ENCODE data around the gene SLC9A3.
"Not testable (repeated sequence)": the region's sequence is repeated elsewhere in the genome, so short reads cannot be mapped to it uniquely, and the experiment has no call there.

The SLC9A3 gene

DNA sequence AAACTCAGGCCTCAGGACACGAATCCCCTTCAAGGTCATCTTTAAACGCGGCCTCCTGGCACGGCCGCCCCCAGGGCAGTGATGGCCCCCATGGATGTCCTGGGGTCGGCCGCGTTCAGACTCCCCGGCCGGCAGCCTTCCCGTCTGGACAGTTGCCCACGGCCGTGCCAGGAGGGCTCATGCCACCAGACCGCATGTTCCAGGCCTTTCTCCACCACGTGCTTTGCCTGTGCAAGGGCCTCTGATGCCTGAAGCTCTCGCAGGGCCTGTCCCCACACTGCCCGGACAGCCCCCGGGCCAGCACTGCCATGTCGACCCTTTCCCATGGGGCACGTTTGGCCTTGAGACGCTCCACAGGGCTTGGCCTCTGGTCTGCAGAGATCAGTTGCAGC, 34.6 kb downstream of the SLC9A3 start:
- DNase-seq (ENCODE audit: low read depth in 2 of 2) = no peak

DNA sequence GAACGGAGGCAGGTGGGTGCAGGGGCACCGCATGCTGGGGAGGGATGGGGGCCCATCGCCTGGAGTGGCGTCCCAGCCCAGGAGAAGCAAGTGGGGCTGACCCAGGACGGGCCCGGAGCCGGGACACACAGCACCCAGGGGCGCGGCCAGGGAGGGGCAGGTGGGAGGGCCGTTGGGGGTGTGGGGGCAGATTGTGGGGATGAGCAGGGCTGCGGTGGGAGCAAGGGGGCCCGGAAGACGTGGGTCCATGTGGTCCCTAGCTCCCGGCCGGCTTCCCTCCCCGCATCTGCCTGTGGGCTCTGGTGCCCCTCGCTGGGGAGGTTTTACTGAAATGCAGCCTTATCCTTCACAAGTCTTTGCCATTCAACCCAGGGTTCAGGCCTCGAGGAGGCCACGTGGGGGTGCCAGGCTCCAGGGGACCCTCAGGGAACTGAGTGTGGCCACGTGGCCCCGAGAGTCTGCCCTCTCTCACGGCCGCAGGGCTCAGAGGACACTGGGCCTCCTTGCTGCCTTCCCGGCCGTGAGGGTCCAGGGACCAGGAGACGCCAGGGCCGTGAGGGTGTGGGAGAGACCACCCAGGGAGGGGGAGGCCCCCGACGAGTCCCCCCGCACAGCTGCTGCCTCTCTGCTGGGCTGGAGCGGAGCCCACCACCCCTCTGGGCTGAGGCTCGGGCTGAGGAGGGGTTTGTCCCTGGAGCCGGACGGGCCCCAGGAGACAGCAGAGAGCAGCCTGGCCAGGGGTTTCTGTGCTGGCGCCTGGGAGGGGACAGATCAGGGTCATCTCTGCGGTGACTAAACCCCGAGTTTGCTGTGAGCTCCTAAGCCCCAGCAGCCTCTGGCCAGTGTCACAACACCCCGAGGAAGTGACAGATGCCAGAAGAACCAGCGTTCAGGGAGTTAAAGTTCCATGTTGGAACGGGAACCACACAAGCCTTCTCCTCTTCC, 35.2 kb downstream of the SLC9A3 start:
- no peak for DNase-seq (ENCODE audit: low read depth in 2 of 2)

DNA sequence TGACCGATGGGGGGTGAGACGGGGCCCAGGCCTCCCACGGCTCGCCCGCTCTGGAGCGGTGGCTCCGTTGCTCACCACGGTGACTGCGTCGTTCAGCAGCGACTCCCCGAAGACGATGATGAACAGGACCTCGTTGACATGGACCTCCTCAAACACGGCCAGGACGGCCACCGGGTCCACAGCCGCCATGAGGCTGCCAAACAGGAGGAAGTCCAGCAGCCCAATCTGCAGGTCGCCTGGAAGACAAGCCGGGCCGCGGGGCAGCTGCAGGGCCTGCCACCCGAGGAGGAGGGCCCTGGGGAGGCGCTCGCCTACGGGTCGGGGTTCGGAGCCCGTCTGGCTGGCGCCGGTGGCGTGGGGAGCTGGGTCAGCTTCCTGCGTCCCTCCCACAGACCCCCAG, 36.0 kb downstream of the SLC9A3 start:
- DNase-seq (ENCODE audit: low read depth in 2 of 2) = no peak

DNA sequence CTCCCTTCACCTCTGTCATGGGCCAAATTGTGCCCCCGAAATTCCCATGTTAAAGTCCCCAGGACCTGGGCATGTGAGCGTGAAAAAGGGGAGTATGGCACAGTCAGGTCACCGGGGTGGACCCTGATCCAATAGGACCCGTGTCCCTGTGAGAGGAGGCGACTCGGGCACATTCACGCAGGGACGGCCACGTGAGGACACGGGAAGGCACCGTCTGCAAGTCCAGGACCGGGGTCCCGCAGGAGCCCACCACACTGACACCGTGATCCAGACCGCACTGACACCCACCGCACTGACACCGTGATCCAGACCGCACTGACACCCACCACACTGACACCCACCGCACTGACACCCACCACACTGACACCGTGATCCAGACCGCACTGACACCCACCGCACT, 37.7 kb downstream of the SLC9A3 start:
- DNase-seq (ENCODE audit: low read depth in 2 of 2) = not testable (repeated sequence)

DNA sequence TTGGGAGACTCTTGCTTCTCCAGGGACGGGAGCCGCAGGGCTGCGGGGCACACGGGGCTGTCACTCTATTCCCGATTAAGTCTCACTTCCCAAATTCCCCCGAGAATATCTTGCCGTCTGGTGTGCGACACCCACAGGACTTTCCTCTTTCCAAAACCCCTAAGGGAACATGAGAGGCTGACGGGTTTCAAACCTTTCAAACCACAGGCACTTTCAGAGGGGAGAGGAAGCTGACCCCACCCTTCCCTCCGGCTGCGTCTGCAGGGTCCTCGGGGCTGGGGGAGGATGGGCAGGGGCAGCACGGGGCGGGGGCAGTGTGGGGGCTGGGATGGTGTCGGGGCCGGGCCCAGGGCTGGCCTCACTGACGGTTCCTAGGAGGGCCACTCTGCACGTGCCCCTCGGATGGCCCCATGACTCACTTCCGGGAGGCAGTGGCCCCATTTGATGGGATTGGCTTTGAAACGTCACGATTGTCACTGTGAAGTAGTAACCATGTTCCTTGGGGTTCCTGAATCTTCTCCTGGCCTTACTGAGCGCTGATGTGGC, 38.2 kb downstream of the SLC9A3 start:
- DNase-seq (ENCODE audit: low read depth in 2 of 2) = no peak

DNA sequence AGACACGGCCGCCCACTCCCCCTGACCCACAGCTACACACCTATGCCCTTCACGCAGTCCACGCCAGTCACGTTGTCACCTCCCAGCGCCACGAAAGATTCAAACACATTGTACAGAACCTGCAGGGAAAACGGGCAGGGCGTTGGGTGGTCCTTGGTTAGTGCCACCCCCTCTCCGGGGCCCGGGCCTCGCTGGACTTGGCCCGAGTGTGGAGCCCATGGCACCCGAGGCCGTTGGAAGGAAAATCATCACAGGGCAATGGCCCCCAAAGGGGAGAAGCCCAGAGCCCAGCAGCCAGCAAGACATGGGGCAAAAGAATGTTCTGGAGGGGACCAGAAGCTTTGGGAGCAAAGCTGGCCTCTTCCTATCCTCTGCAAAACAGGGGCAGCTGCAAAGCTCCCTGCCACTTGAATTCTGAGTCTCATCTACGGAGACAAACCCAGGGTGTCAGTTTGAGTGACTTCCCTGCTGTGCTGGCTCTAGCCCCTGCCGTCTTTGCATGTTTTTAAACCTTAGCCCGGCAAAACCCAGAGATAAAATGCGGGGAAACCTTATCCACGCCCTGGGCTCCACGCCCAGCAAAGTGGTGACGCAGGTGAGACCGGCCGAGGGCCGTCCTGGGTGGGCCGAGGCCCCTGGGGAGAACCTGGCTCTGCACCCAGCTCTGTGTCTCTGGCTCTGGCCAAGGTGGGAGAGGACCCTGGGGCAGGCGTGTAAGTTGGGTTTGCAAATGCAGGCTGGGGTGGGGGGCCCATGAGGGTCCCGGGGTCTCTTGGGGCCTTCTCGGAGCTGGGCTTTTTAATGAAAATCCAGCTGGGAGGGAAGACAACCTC, 38.9 kb downstream of the SLC9A3 start:
- no peak for DNase-seq (ENCODE audit: low read depth in 2 of 2)

DNA sequence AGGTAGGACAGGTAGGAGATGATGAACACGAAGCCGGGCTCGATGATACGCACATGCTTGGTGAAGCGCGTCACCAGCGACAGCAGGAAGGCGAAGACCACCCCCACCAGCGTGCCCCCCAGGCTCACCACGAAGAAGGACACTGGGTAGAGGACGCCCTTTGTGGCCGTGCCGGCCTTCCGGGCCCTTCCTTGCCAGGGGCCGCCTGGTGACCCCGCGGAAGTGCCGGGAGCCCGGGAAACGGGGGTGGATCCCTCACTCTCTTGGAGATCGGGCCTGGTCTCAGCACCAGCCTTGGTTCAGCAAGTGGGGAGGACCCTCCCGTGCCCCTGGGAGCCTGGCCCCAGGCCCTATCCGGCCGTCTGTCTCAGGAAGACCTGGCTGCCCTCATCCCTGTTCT, 39.7 kb downstream of the SLC9A3 start:
- DNase-seq (ENCODE audit: low read depth in 2 of 2) = no peak

DNA sequence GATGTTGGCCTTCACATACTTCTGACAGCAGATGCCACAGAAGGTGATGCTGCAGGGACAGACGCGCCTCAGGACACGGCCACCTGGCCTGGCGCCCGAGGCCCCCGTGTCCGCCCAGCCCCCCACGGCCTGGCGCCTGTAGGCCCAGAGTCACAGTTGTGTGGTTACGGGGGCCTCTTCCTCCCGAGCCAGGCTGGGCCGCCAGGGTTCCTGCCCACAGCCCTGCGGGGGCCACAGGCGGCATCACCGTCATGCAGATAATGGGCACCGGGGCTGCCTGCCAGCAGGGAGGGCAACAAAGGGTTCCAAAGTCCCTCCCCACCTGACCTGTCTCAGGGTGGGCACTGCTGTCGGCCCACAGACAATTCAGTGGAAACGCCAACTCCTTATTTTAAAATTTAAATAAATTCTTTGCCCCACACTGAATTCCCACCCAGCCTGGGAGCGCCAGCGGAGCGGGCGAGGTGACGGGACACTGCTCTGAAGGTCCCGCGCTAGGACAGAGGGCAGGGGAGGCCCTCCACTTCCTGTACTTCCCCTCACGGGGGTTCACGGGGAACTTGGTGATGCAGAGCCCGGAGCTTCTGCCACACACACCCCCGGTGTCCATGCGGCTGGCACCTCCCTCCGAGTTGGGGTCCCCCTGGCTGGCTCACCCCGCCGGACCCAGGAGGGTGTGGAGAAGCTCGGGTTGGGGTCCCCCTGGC, 40.7 kb downstream of the SLC9A3 start:
- no peak for DNase-seq (ENCODE audit: low read depth in 2 of 2)

DNA sequence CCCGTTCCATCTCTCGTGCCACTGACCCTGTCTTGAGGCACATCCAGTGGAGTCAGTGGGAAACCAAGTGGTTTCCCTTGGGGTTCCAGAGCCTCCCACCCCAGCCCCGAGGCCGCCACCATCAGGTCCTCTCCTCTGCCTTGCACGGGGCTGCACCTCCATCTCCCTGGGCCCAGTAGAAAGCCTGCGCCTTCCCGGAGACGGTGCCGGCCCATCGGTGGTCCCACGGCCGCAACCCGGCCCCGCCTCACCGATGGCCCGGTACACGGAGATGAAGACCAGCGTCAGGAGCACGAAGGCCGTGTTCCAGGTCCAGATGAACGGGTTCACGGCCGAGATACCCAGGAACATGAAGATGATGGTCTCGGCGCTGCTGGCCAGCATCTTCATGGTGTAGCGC, 41.2 kb downstream of the SLC9A3 start:
- DNase-seq (ENCODE audit: low read depth in 2 of 2) = no peak

DNA sequence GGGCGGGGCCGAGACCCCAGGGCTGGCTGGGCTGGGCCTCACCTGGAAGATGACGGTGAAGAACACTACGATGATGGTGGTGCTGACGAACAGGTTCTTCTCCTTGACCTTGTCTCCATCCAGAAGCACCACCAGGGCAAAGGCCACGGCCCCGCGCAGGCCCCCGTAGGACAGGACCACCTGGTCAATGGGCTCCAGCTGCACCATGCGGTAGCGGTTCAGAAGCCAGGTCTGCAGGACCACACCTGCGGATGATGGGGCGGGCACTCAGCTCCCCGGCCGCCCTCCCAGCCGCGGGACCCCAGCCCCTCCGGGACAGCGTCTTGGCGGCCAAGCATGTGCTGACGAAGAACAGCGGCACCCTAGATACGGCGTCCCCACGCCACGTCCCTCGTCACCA, 41.7 kb downstream of the SLC9A3 start:
- no peak for DNase-seq (ENCODE audit: low read depth in 2 of 2)

DNA sequence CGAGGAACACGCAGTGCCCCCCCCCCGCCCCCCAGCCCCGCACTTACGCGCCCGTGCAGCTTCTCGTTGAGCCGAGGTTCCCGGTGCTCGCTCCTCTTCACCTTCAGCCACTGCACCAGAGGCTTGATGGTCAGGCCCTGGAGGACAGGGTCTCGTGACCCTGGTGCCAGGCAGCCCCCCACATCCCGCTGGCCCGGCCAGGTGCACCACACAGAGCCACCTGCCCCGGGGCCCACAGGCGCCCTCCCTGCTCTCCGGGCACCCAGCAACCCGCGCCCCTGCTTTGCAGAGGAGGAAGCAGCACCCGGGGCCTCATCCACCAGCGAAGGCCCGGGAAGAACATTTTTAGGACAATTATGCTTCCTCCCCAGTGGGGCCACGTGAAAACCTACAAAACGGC, 42.2 kb downstream of the SLC9A3 start:
- DNase-seq (ENCODE audit: low read depth in 2 of 2) = no peak

DNA sequence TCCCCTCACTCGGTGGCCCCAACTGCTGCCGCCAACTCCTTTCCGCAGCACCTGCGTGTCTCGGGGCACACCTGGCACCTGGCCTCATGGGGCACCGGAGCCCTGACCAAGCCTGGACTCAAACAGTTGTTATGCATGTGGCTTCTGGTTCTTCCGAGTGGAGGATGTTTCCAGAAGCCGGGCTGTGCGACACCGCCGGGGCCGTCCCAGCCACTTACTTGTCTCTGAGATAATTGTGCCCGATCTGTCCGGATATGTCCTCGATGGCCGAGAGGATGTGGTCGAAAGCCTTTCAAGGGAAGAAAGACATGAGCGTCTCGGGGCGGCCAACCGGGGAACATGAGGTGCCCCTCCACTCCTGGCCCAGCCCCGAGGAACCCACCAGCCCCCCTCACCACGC, 42.9 kb downstream of the SLC9A3 start:
- no peak for DNase-seq (ENCODE audit: low read depth in 2 of 2)

DNA sequence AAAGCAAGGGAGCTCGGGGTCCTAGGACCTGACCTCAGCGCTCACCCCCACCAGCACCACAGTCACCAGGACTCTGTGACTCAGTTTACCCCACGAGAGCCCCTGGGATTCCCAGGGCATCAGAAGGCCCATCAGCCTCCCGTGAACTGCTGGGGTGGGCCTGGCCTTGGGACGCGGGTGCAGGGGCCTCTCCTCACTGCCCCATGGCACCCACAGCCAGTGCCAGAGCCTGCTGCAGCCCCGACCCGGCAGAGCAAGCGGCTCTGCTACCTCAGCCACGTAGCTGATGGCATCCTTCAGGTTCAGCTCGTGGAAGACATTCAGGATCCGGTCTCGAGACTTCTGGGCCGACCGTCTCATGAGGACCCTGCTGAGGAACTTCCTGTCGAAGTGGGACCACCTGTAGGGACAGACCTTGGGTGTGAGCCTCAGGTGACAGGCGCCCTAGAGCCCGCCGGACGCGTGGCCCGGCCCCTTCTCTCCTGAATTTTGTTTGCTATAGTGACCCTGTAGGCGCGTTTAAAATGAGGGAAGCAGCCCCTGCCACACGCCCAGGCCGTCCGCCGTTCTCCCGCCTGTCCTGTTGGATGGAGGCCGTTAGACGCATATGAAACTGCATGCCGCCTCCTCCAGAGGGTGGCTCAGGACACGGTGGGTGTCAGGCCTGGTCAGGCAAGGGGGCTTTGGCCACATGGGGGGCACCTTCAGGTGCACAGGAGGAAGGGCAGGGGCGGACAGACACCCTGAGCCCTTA, 44.5 kb downstream of the SLC9A3 start:
- DNase-seq (ENCODE audit: low read depth in 2 of 2) = no peak

DNA sequence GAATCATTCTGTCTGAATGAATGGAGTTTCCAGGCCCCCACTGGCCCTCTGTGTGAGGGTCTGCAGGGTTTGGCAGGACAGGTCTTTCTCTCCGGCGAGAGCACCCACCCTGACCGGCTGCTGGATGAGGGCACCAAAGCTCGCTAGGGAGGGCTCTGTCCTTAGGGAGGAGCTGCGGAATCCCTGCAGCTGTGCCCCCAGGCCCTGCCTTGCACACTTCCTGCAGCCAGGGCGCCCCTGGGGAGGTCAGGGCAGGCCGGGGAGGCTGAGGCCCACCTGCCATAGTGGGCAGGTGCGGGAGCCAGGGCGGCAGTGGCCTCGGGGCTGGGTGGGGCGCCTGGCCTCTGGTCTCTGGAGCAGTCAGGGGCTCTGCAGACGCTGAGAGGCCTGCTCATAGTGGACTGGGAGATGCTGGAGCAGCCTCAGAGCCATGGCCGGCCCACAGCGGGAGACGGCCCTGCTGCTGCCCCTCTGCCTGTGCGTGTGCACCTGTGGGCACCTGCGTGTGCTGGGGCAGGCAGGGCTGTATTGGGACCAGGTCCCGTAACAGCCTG, 45.2 kb downstream of the SLC9A3 start:
- DNase-seq (ENCODE audit: low read depth in 2 of 2) = no peak

DNA sequence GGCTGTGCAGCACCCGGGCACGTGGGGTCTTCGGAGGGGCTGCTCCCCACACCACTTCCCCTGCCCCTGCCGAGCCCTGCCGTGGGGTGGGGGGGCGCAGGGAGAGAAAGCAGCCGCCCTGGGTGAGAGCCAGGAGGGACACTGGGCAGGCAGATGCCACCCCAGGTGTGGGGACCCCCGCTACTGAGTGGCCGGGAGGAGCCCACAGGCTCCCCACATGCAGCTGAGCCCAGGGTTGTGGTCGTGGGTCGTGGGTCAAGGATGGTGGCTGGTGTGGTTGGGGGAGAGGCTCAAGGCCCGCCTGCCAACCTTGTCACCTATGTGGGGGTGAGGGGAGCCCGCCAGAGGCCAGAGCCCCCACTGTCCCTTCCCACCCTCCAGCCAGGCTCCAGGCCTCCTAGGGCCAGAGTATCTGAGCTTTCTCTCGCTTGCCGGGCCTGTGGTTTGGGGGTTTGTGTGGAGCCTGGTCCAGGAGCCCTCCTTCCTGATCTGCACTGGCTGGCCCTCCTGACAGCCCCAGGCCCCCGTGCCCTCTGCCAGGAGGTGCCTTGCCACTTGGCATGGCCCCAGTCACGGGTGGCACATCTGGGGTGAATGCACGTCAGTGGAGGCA, 45.8 kb downstream of the SLC9A3 start:
- no peak for DNase-seq (ENCODE audit: low read depth in 2 of 2)

DNA sequence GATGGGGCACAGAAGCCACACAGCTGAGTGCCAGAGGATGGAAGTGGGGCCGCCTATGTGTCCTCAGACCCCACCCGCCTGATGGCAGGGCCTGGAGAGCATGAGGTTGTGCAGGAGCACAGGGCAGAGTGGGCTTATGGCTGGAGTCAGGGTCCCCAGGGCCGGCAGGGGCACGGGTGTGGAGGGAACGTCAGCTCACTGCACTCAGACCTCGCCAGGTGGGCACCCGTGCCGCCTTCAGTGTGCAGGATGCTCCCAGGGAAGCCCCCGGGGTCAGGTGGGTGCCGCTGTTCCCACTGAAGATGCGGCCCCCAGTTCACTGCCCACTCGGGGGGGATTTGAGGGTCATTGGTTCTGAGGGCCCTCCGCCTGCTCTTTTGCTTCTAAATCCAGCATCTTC, 46.4 kb downstream of the SLC9A3 start:
- no peak for DNase-seq (ENCODE audit: low read depth in 2 of 2)

DNA sequence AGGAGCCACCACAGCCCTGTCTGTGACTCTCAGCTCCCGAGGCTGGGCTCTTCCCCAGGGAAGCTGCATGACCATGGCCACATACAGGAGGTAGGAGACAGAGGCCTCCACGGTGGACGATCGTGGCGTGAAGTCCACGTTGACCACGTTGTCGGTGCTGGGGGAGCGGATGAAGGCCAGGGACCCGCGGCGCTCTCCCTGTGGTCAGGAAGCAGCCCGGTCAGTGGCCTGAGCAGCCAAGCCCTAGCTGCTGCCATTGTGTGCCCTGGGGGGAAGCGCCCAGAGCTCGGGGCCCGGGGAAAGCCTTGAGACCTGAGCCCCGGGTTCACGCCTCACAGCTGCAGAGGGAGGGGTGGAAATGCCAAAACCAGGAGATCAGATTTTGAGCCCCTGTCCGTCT, 47.0 kb downstream of the SLC9A3 start:
- DNase-seq (ENCODE audit: low read depth in 2 of 2) = no peak

DNA sequence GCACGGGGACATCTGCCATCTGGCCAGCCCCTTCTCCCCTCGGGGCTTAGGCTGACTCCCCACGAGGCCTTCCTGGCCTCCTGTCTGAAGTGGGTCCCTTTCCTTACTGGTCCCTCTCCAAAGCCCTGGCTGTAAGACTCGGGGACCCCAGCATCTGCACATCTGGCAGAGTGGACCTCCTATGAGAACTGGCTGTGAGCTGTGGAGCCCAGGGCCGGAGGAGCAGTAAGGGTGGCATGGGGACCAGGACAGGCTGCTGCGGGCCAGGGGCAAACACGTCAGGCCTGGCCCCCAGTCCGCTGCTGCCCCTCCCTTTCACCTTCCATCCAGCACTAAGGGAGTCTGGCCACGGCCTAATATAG, 47.5 kb downstream of the SLC9A3 start:
- DNase-seq (ENCODE audit: low read depth in 2 of 2) = no peak

DNA sequence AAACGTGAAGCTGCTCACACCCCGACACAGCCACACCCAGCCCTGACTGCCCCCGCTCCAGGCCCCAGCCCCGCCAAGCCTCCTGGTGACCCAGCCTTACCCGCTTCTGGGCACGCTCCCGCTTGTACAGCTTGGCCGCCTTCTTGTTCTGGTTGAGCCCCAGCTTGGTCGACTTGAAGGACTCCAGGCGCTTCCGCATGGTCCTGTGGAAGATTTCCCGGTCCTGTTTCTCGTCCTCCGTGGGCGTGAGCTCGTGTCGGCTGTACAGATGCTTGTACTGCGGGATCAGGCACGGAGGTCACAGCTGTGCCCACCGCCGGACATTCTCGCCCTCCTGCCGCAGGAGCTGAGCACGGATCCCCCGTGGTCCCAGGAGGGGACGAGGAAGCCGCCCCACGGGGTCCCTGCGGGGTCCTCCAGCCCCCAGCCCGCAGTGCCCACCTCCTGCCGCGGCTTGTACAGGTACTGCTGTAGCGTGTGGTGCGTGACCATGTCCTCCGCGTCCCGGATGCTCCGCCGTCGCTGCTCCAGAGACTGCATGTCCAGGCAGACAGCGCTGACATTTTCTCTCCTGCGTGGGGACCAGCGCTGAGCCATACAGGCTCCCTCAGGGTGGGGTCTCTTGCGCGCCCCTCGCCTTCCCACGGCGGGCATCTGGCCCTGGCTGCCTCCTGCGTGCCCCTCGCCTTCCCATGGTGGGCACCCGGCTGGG, 48.0 kb downstream of the SLC9A3 start:
- DNase-seq (ENCODE audit: low read depth in 2 of 2) = no peak

DNA sequence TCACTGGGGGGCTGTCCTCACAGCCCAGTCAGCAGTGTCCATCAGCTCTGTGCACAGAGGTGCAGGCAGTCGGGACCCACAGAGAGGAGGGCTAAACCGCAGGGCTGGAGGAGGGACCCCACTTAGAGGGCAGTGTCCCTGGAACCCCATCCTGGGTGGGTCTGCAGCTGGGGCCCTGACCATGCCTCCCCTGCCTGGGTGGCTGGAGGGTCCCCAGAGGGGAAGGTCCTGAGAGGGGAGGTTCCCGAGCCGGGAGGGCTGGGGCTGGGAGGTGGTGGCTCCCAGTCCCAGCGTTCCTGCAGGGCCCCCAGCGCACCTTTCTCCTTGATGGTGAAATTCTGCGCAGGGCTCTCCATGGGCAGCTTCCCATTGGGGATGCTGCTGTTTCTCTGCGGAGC, 48.5 kb downstream of the SLC9A3 start:
- no peak for DNase-seq (ENCODE audit: low read depth in 2 of 2)
